Erythroblast (primary cell): ENCODE results near the gene SDHAF1.
"Not testable (repeated sequence)": the region's sequence is repeated elsewhere in the genome, so short reads cannot be mapped to it uniquely, and the experiment has no call there.

Experiments
- DNase-seq, 2 experiments: peaks; one replicate each; lab custom pipeline; 2025; lab: John Stamatoyannopoulos, UW
- GATA1 ChIP-seq: IDR thresholded peaks from 2 replicates; pipeline ENCODE4 v1.6.1; 2011; ENCODE audit warnings: low read depth, mild to moderate bottlenecking, control low read depth, low read length, moderate library complexity
- POLR2A ChIP-seq: IDR thresholded peaks from 2 replicates; pipeline ENCODE4 v1.6.1; 2011; ENCODE audit warnings: mild to moderate bottlenecking, low read length

SDHAF1 gene

DNA sequence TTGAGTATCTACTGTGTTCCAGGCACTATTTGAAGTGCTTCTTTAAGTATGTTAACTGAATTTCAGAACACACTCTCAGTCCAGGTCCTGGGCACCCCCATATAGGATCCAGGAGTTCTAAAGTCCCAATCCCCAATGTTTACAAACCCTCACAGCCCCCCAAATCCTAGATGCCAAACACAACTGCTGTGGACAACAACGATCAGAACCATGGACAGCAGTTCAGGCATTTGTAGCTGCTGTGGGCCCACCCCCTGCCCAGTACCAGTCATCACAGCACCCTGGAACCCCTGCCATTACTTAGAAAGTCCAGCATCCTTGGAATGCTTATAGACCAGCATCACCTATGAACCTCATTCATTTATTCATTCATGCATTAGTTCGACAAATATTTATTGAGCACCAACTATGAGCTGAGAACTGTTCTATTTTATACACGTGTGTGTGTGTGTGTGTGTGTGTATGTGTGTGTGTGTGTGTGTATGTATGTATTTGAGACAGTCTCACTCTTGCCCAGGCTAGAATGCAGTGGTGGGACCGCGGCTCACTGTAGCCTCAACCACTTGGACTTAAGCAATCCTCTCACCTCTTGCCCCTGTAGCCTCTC lies 19.3 kb upstream of the SDHAF1 start:
- TF ChIP-seq GATA1 = no peak
- no peak for TF ChIP-seq POLR2A

DNA sequence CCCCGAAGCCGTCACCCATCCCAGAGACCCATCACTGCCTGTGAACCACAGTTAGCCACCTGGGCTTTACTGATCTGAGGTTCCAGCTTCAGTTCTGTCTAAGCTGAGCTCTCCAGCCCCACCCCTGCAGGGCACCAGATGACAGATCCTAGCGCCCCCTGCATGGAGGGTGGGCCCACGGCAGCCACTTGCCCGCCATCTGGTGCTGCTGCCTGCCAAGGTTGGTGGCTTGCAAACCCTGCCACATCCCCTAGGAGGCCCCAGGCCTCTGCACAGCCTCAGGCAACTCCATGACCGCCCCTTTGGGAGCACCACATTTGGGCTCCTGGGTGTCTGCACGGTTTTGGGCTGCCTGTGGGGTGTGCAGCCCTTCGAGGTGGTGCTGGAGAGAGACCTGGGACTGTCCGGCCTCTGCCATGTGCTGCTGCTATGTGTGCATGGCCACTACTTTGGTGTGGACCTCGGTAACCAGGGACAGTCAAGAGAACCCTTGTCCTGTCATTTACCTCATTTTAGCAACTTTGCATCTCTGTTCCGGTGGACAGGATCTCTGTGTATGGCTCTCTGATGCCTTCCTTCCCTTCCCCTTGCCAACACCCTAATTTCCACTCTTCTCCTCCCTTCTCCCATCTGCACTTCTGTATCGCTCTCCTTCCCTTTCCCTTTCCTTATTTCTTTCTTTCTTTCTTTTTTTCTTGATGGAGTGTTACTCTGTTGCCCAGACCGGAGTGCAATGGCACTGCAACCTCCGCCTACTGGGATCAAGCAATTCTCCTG lies 17.4 kb upstream of the SDHAF1 start:
- TF ChIP-seq POLR2A (no peak), GATA1 (no peak)
- peak in 1 of 2 experiments; percentile 71 for DNase-seq

More for the DNA sequence above, 19.3 kb upstream of the SDHAF1 start:
- DNase-seq = peak in 1 of 2 experiments; percentile 20

DNA sequence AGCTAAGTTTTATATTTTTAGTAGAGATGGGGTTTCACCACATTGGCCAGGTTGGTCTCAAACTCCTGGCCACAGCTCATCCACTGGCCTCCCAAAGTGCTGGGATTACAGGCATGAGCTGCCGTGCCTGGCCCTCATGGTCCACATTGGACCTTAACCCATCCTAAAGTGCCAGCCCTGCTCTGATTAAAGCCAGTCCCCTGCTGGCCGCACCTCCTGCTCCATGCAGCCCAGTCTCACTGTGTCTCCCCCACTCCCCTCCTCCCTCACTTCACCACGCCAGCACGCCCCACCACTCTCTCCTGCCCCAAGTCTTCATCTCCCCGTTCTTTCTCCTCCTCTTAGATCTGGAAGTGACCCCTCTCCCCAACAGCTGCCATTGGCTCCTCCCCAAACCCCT lies 16.7 kb upstream of the SDHAF1 start:
- no peak for DNase-seq
- TF ChIP-seq POLR2A = no peak
- no peak for TF ChIP-seq GATA1

DNA sequence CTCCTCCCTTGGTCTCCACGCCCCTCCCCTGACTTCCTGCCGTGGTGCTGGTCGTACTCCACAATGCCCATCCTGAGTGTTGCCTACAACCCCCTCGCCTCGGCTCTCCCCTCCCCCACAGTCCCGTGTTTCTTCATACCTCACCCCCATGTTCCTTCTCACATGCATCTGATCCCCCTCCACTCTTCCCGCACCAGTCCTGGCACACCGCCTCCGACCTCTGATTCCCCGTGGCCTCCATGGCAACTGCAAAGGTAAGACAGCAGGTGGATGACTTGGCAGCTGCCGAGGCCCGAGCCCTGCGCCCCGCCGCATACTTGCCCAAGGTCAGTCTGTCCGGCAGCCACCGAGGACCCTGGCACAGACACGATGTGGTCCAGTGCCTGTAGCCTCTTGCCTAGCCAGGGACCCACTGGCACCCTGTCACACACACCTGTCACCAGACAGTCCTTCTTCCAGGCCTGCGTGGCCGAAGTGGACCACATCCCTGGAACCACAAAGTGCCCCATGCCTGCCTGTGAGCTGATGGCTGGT lies 16.1 kb upstream of the SDHAF1 start:
- TF ChIP-seq POLR2A = no peak
- DNase-seq = no peak

DNA sequence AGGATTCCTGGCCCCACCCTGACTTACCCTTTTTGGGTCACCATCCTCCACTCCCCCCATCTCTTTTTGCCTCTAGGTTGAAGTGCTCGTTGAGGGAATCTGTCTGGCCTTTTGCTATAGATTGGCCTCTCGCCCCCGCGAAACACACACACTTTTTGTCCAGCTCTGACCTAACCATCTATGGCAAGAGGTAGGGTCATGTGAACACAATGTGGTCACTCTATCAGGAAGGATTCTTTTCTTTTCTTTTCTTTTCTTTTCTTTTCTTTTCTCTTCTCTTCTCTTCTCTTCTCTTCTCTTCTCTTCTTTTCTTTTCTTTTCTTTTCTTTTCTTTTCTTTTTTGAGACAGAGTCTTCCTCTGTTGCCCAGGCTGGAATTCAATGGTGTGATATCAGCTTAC lies 14.0 kb upstream of the SDHAF1 start:
- DNase-seq = not testable (repeated sequence)

DNA sequence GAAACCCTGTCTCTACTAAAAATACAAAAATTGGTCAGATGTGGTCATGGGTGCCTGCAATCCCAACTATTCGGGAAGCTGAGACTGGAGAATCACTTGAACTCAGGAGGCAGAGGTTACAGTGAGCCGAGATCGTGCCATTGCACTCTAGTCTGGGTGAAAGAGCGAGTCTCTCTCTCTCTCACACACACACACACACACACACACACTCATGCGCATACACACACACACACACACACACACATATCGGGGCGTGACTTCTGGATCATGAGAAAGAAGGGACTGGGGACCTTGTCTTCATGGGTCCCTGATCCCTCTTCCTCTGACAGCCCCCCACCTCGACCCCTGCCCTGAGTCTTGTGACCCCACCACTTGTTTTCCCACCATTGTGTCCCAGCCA lies 11.8 kb upstream of the SDHAF1 start:
- no peak for DNase-seq
- no peak for TF ChIP-seq GATA1
- TF ChIP-seq POLR2A = no peak

DNA sequence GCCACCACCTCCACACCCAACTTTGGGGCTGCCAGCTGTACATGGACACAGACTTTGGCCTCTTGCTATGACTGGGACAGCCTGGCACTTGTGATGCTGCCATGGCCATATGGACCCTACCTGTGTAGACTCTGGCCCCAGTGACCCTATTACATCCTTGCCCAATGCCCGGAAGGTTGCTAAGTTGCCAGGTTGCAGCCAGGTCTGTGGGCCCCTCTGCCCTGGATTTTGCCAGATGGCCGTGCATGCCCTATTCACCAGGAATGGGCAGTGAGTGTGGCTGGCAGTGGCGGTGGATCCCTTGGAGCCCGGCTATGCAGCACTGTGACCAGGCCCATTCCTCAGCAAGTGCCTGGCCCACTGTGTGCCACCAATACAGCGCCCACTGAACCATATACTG lies 8.9 kb upstream of the SDHAF1 start:
- no peak for TF ChIP-seq POLR2A
- no peak for TF ChIP-seq GATA1

DNA sequence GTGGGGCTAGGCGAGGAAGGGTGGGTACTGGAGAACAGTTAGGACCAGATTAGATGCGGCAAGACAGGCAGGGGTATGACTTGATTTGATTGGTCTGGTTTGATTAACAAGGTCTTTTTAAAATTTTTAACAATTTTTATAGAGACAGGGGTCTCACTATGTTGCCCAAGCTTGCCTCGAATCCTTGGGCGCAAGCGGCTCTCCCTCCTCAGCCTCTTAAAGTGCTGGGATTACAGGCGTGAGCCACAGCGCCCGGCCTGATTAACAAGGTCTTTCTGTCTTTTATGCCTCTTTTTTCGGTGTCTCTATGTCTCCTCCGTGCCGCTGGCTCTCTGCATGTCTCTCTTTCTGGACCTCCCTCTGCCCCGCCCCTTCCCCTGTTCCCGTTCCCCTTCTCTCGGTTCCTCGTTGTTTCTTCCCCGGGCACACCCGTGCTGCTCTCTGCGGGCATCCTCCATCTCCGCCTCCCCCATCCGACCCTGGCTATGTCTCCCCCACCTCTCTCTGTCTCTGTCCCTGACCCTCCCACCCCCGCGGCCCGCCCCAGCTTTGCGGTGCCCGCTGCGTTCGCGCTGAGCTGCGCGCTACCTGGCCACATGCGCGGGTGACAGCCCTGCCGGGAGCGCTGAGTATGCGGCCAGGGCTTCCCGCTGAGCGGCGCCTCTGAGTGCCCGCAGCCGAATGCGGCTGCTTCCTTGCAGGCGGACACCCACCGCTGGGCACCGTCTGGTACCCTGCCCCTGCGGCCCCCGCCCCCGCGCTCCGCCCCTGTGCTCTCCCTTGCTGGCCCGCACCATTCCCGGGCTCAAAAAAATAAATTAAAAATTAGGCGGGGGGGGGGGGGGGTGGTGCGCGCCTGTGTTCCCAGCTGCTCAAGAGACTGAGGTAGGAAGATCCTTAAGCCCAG lies 8.1 kb upstream of the SDHAF1 start:
- DNase-seq = no peak
- TF ChIP-seq GATA1 = no peak
- TF ChIP-seq POLR2A = no peak

More for the DNA sequence above, 8.9 kb upstream of the SDHAF1 start:
- no peak for DNase-seq

DNA sequence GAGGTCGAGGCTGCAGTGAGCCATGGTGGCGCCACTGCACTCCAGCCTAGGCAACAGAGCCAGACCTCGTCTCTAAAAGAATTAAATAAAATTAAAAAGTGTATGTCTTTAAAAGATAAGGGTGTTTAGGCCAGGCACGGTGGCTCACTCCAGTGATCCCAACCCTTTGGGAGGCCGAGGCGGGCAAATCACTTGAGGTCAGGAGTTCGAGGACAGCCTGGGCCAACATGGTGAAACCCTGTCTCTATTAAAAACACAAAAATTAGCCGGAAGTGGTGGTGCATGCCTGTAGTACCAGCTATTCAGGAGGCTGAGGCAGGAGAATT lies 7.5 kb upstream of the SDHAF1 start:
- no peak for TF ChIP-seq POLR2A
- no peak for DNase-seq

DNA sequence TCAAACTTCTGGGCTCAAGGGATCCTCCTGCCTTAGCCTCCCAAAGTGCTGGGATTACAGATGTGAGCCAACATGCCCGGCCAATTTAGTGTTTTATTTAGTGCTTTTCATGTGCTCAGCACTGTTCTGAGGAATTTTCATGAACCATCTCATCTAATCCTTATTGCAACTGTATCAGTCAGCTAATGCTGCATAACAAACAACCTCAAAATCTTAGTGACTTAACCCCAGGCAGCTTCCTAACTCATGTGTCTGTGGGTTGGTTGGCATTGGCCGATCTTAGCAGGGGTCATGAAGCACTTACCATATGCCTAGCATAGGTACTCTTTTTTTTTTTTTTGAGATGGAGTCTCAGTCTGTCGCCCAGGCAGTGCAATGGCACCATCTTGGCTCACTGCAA lies 6.2 kb upstream of the SDHAF1 start:
- no peak for DNase-seq
- no peak for TF ChIP-seq POLR2A
- TF ChIP-seq GATA1 = no peak

DNA sequence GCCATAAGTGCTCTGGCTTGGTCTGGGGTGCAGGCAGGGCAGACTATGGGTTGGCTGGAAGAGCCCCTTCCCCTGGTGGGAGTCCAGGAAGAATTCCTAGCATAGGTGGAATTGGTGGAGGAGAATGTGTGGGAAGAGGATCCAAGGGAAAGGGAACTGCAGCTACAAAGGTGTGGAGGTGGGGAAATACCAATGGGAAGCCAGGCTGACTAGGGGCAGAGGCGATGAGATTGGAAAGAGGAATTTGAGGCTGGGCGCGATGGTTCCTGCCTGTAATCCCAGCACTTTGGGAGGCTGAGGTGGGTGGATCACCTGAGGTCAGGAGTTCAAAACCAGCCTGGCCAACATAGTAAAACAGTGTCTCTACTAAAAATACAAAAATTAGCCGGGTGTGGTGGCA lies 4.8 kb upstream of the SDHAF1 start:
- no peak for DNase-seq

DNA sequence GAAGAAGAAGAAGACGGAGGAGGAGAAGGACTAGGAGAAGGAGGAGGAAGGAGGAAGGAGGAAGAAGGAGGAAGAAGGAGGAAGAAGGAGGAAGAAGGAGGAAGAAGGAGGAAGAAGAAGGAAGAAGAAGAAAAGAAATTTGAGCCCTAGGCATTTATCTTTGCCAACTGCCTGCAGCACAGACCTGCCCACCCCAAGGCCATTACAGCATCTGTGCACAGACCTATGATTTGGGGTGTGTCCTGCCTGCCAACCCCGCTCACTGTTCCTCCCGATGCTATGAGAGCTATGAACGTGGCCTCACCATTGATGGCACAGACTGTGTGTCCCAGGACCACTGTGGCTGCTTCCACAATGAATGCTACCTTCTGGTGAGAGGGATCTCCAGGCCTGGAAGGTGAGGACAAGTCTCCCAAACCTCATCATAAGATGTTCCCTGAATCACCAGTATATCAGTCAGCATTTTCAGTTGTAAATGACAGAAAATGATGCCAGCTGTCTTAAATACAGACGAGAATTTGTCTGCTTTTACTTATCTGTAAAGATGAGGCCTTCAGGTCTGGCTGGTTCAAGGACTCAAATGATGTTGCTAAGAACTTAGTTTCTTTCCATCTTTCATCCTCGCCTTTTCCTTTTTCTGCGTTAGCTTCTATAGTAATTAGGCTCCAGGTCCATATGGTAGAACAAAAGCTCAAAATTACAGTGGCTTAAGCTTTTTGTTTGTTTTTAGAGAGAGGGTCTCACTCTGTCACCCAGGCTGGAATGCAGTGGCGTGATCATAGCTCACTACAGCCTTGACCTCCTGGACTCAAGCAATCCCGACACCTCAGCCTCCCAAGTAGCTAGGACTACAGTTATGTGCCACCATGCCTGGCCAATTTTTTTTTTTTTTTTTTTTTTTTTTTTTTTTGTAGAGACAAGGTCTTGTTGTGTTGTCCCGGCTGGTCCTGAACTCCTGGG lies 3.9 kb upstream of the SDHAF1 start:
- no peak for TF ChIP-seq POLR2A
- no peak for TF ChIP-seq GATA1
- DNase-seq = no peak

More for the DNA sequence above, 4.8 kb upstream of the SDHAF1 start:
- TF ChIP-seq GATA1 (no peak), POLR2A (no peak)
